WERI-Rb-1 (cell line): Measurements from ENCODE around the gene GKN2.

ENCODE experiments used
- DNase-seq: peaks from one replicate; pipeline ENCODE4 v3.0.0-alpha.2; 2020
- H3K27ac ChIP-seq: fragments of 250-450 bp; sonication (Bioruptor Pico); 2 replicates; pipeline ENCODE4 v1.5.1; 2020; ENCODE audit warnings: mild to moderate bottlenecking, moderate library complexity
- H3K27me3 ChIP-seq: fragments of 250-450 bp; sonication (Bioruptor Pico); 2 replicates; pipeline ENCODE4 v1.5.1; 2021; ENCODE audit warnings: mild to moderate bottlenecking, low read depth, moderate library complexity; ENCODE audit not compliant: insufficient read depth, severe bottlenecking
- H3K36me3 ChIP-seq: fragments of 250-450 bp; sonication (Bioruptor Pico); 2 replicates; pipeline ENCODE4 v1.5.1; 2020; ENCODE audit warnings: mild to moderate bottlenecking, moderate library complexity
- H3K4me3 ChIP-seq: 2 replicates; pipeline ENCODE4 v1.5.1; 2011; ENCODE audit warnings: low read depth, mild to moderate bottlenecking, control low read depth, low read length
- H3K9me3 ChIP-seq: fragments of 250-450 bp; sonication (Bioruptor Pico); 2 replicates; pipeline ENCODE4 v1.5.1; 2021; ENCODE audit warnings: mild to moderate bottlenecking, moderate library complexity; ENCODE audit not compliant: severe bottlenecking
- CTCF ChIP-seq: IDR thresholded peaks from 2 replicates; pipeline ENCODE4 v1.5.1; 2011; ENCODE audit warnings: low read depth, mild to moderate bottlenecking, control low read depth, inconsistent platforms, low read length

GKN2 gene, protein sequence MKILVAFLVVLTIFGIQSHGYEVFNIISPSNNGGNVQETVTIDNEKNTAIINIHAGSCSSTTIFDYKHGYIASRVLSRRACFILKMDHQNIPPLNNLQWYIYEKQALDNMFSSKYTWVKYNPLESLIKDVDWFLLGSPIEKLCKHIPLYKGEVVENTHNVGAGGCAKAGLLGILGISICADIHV

GRCh38 chr2:68952887-68953521 is at the start of gene GKN2:
Gene GKN2, minus strand, starts transcription at chr2:68952893. Its CDS starts 32 bp downstream, at chr2:68952861.
- peaks cover 4% of the 10 kb centered on the region for H3K9me3 ChIP-seq
- no peak within 1 kb of the TSS for H3K4me3 ChIP-seq
- H3K27ac ChIP-seq, result no peak within 1 kb of the TSS
- no peaks in the 10 kb centered on the region for H3K36me3 ChIP-seq
- peaks cover 25% of the 10 kb centered on the region for H3K27me3 ChIP-seq
- no peak for DNase-seq
- TF ChIP-seq CTCF, result no peak

- Histone ChIP-seq H3K36me3 (no peaks in the 10 kb centered on the region), H3K9me3 (no peaks in the 10 kb centered on the region), H3K27me3 (peaks cover 2% of the 10 kb centered on the region), H3K27ac (no peak overlapping the region), H3K4me3 (no peak overlapping the region)
- no peak for DNase-seq
- TF ChIP-seq CTCF, result no peak
These were observed 49.2 kb upstream of the GKN2 start for GRCh38 chr2:69001879-69002278.

GRCh38 chr2:68997401-68997800 is 44.7 kb upstream of the GKN2 start:
- Histone ChIP-seq H3K27ac (no peak overlapping the region), H3K9me3 (no peaks in the 10 kb centered on the region), H3K36me3 (no peaks in the 10 kb centered on the region), H3K27me3 (peaks cover 11% of the 10 kb centered on the region), H3K4me3 (no peak overlapping the region)
- TF ChIP-seq CTCF, result no peak
- DNase-seq, result no peak

DNA sequence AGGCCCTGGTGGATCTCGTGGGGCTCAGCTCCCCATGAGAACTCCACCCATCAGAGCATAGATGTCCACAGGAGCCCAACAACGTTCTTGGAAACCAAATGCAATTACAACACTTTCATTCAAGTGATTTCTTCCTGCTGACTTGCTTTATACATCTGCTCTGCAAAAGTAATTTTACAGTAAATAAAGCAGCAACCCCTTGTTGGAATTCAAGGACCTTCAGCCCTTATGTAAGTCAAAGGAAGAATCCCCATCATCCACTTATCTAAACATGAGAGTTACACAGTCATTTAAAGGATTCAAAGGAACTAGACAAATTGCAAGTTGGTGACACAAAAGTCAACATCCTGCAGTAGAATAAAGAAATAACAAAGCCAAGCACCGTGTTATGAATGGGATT is 43.2 kb upstream of the GKN2 start:
- no peak for TF ChIP-seq CTCF
- Histone ChIP-seq H3K36me3 (no peaks in the 10 kb centered on the region), H3K27ac (no peak overlapping the region)

DNA sequence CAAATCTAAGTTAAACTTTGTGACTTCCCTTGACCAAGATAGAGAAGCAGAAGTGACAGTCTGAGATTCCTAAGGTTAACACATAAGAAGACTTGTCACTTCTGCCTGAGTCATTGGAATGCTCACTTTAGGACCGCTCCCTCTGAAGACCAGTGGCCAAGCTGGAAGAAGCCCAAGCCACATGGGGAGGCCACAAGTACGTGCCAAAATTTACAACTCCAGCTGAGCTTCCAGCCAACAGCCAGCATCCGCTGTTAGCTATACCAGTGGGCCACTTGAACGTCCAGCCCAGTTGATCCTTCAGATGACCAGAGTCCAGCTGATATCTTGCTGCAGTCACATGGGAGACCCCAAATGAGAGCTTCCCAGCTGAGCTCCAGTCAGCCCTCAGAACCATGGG is 42.2 kb upstream of the GKN2 start:
- Histone ChIP-seq H3K36me3 (no peaks in the 10 kb centered on the region), H3K27me3 (peaks cover 11% of the 10 kb centered on the region), H3K9me3 (no peaks in the 10 kb centered on the region), H3K4me3 (no peak overlapping the region), H3K27ac (no peak overlapping the region)
- DNase-seq, result no peak
- no peak for TF ChIP-seq CTCF

More for the DNA sequence above, 43.2 kb upstream of the GKN2 start:
- no peak for DNase-seq
- Histone ChIP-seq H3K27me3 (peaks cover 11% of the 10 kb centered on the region), H3K4me3 (no peak overlapping the region), H3K9me3 (no peaks in the 10 kb centered on the region)

GRCh38 chr2:68993660-68994059 is 41.0 kb upstream of the GKN2 start:
- Histone ChIP-seq H3K4me3 (no peak overlapping the region), H3K36me3 (no peaks in the 10 kb centered on the region), H3K27ac (no peak overlapping the region), H3K9me3 (no peaks in the 10 kb centered on the region), H3K27me3 (peaks cover 16% of the 10 kb centered on the region)
- no peak for DNase-seq
- TF ChIP-seq CTCF, result no peak
